ENCODE results near the gene SBF1. TPM values are rescaled to one million over a fixed set of nuclear protein-coding genes. Genes with fewer than 3 reads are reported as not detected.

The SBF1 gene
- polyA plus RNA-seq (2013), result 44.3 and 46.1 TPM in 2 replicates

- H2BK5ac ChIP-seq (ENCODE audit: low read depth, low read length, poor library complexity), result peak within 1 kb of the TSS; percentile 36
- H2AK5ac ChIP-seq (ENCODE audit: low read length), result peak within 1 kb of the TSS; percentile 83
- H3K79me1 ChIP-seq (ENCODE audit: low read length), result peaks cover 6% of the 10 kb centered on the region
- peak within 1 kb of the TSS; percentile 89 for H3K4me3 ChIP-seq (ENCODE audit: low read depth, low read length)
- H3K79me2 ChIP-seq (ENCODE audit: control insufficient read depth, insufficient read depth, low read length, poor library complexity), result peaks cover 24% of the 10 kb centered on the region
- peak within 1 kb of the TSS; percentile 53 for H2BK120ac ChIP-seq (ENCODE audit: insufficient read depth, low read length, poor library complexity)
- H2BK12ac ChIP-seq (ENCODE audit: low read length), result peak within 1 kb of the TSS; percentile 42
- peaks cover 1% of the 10 kb centered on the region for H3K27me3 ChIP-seq (ENCODE audit: insufficient read depth, low read length)
- H3K9me3 ChIP-seq (ENCODE audit: insufficient read depth, low read depth, low read length), result peaks cover 3% of the 10 kb centered on the region
- peaks cover 28 to 34% of the 10 kb centered on the region in 2 experiments for H3K4me1 ChIP-seq (ENCODE audit: control insufficient read depth in 1 of 2, insufficient read depth in 2 of 2, low read length in 2 of 2)
- H3K27ac ChIP-seq (ENCODE audit: low read depth, low read length), result no peak within 1 kb of the TSS
- peak within 1 kb of the TSS; percentile 82 for H3K4me2 ChIP-seq (ENCODE audit: low read length)
- peak within 1 kb of the TSS; percentile 74 for H2AFZ ChIP-seq (ENCODE audit: insufficient read depth, low read length, poor library complexity)
- H3K18ac ChIP-seq (ENCODE audit: low read length), result peak within 1 kb of the TSS; percentile 80
- H3K36me3 ChIP-seq (ENCODE audit: control insufficient read depth in 1 of 2, insufficient read depth in 2 of 2, low read length in 2 of 2), result peaks cover 3 to 4% of the 10 kb centered on the region in 2 experiments
- WGBS (ENCODE audit: extremely low coverage, insufficient coverage, insufficient read length), result no CpG with 5 or more reads among the region's 97 CpGs
- peak within 1 kb of the TSS; percentile 93 for H3K14ac ChIP-seq (ENCODE audit: low read length)
- peak within 1 kb of the TSS; percentile 66 for H3K4ac ChIP-seq (ENCODE audit: low read depth, low read length)
- DNase-seq, result peak; percentile 95 to 98
- peak within 1 kb of the TSS; percentile 94 for H3K9ac ChIP-seq (ENCODE audit: low read length)
- no peak within 1 kb of the TSS for H3K23ac ChIP-seq (ENCODE audit: low read length)
- H4K91ac ChIP-seq (ENCODE audit: low read depth, low read length), result peak within 1 kb of the TSS; percentile 75
- H4K12ac ChIP-seq (ENCODE audit: low read depth, low read length), result peak within 1 kb of the TSS; percentile 83
- peak within 1 kb of the TSS; percentile 81 for H4K8ac ChIP-seq (ENCODE audit: low read depth, low read length)
These were observed at the start of gene SBF1 for GRCh38 chr22:50474710-50475651. TSS of gene SBF1 (minus strand) at chr22:50475035. CDS start at chr22:50474840, 195 bp downstream.

DNA sequence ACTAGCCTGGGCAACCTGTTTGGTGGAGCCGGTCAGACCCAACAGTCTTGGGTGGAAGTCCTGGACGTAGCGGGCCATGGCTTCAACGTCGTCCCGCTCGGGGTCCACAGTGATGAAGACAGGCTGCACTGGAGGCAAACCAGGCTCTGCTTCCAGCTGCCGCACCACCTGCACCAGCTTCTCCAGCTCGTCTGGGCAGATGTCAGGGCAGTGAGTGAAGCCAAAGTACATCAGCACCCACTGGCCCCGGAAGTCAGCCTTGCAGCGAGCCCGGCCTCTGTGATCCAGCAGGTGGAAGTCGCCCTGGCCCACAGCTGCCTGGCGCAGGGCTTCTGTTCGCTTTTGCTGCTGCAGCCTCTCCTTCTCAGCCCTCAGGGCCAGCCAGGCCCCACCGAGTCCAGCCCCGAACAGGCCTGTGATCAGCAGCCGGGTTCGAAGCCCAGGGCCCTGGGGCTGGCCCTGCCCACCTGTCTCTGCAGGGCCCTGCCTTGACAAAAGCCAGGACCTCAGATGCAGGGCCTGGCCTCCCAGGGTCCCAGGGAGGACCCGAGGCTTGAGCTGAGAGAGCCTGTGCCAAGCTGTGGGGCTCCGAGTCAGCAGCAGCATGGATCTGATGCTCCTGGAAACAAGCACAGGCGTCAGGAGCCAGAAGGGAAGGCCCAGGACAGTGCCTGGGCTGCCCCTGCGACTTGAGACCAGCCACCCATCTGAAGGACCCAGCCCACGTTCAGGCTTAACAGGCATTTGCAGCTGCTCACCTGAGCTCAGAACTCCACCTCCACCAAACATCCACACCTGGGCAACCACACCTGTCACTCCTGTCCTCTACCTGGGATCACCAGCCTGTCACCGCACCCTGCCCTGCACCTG, 49.2 kb upstream of the SBF1 start:
- Histone ChIP-seq H3K27me3 (ENCODE audit: insufficient read depth, low read length) (no peaks in the 10 kb centered on the region), H3K79me2 (ENCODE audit: control insufficient read depth, insufficient read depth, low read length, poor library complexity) (peaks cover 16% of the 10 kb centered on the region), H4K8ac (ENCODE audit: low read depth, low read length) (peak overlapping the region; percentile 86), H3K9me3 (ENCODE audit: insufficient read depth, low read depth, low read length) (no peaks in the 10 kb centered on the region), H3K79me1 (ENCODE audit: low read length) (peaks cover 18% of the 10 kb centered on the region), H3K18ac (ENCODE audit: low read length) (peak overlapping the region; percentile 1), H4K12ac (ENCODE audit: low read depth, low read length) (peak overlapping the region; percentile 16), H3K4me3 (ENCODE audit: low read depth, low read length) (peak overlapping the region; percentile 73), H3K9ac (ENCODE audit: low read length) (no peak overlapping the region), H3K4me1 (ENCODE audit: control insufficient read depth in 1 of 2, insufficient read depth in 2 of 2, low read length in 2 of 2) (peaks cover 21 to 25% of the 10 kb centered on the region in 2 experiments), H3K23ac (ENCODE audit: low read length) (no peak overlapping the region), H2BK120ac (ENCODE audit: insufficient read depth, low read length, poor library complexity) (no peak overlapping the region), H3K27ac (ENCODE audit: low read depth, low read length) (peak overlapping the region; percentile 6), H2AFZ (ENCODE audit: insufficient read depth, low read length, poor library complexity) (no peak overlapping the region), H3K36me3 (ENCODE audit: control insufficient read depth in 1 of 2, insufficient read depth in 2 of 2, low read length in 2 of 2) (peaks cover 41 to 45% of the 10 kb centered on the region in 2 experiments), H4K91ac (ENCODE audit: low read depth, low read length) (no peak overlapping the region), H3K4me2 (ENCODE audit: low read length) (peak overlapping the region; percentile 62), H2BK12ac (ENCODE audit: low read length) (no peak overlapping the region), H2BK5ac (ENCODE audit: low read depth, low read length, poor library complexity) (no peak overlapping the region), H2AK5ac (ENCODE audit: low read length) (no peak overlapping the region), H3K4ac (ENCODE audit: low read depth, low read length) (peak overlapping the region; percentile 35), H3K14ac (ENCODE audit: low read length) (peak overlapping the region; percentile 3)
- no peak for DNase-seq
- WGBS (ENCODE audit: extremely low coverage, insufficient coverage, insufficient read length), result no CpG with 5 or more reads among the region's 25 CpGs

DNA sequence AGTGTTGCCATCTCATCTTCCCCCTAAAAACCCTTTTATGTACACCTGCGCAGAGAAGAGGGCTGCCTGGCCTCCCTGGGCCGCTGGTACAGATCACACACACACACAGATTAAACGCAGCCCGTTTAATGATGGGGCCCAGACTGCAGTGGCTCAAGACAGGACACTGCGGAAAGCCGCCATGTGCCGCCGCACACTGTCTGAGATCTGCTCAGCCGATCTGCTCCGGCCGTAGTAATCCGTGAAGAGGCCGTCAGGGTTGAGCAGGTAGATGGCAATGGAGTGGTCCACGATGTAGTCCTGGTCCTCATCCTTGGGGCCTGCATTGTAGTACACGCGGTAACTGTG, 48.6 kb upstream of the SBF1 start:
- H3K27me3 ChIP-seq (ENCODE audit: insufficient read depth, low read length), result no peaks in the 10 kb centered on the region
- no CpG with 5 or more reads among the region's 16 CpGs for WGBS (ENCODE audit: extremely low coverage, insufficient coverage, insufficient read length)

DNA sequence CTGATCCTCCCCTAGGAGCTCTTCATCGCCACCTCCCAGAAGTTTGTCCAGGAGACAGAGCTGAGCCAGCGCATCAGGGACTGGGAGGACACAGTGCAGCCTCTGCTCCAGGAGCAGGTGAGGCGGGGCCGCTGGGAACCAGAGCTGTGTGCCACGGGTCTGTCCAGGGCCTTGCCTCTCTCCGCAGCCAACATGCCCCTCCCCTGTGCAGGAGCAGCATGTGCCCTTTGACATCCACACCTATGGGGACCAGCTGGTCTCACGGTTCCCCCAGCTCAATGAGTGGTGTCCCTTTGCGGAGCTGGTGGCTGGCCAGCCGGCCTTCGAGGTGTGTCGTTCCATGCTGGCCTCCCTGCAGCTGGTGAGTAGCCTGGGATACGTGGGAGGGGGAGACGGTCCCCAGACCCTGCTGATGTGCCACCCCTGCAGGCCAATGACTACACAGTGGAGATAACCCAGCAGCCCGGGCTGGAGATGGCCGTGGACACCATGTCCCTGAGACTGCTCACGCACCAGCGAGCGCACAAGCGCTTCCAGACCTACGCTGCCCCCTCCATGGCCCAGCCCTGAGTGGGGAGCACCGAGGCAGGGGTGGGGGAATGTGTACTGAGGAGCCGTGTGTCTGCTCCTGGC, 48.1 kb upstream of the SBF1 start:
- Histone ChIP-seq H4K8ac (ENCODE audit: low read depth, low read length) (no peak overlapping the region), H3K4ac (ENCODE audit: low read depth, low read length) (no peak overlapping the region)
- WGBS (ENCODE audit: extremely low coverage, insufficient coverage, insufficient read length), result no CpG with 5 or more reads among the region's 22 CpGs

More for the DNA sequence above, 48.6 kb upstream of the SBF1 start:
- Histone ChIP-seq H2BK5ac (ENCODE audit: low read depth, low read length, poor library complexity) (no peak overlapping the region), H2BK120ac (ENCODE audit: insufficient read depth, low read length, poor library complexity) (no peak overlapping the region), H3K18ac (ENCODE audit: low read length) (no peak overlapping the region), H2BK12ac (ENCODE audit: low read length) (no peak overlapping the region), H3K27ac (ENCODE audit: low read depth, low read length) (no peak overlapping the region), H3K4me3 (ENCODE audit: low read depth, low read length) (no peak overlapping the region), H3K4me2 (ENCODE audit: low read length) (no peak overlapping the region), H2AK5ac (ENCODE audit: low read length) (no peak overlapping the region), H4K12ac (ENCODE audit: low read depth, low read length) (no peak overlapping the region), H3K79me2 (ENCODE audit: control insufficient read depth, insufficient read depth, low read length, poor library complexity) (peaks cover 16% of the 10 kb centered on the region), H4K91ac (ENCODE audit: low read depth, low read length) (no peak overlapping the region), H3K23ac (ENCODE audit: low read length) (no peak overlapping the region), H3K79me1 (ENCODE audit: low read length) (peaks cover 18% of the 10 kb centered on the region), H2AFZ (ENCODE audit: insufficient read depth, low read length, poor library complexity) (no peak overlapping the region), H3K14ac (ENCODE audit: low read length) (no peak overlapping the region), H3K9ac (ENCODE audit: low read length) (no peak overlapping the region), H3K36me3 (ENCODE audit: control insufficient read depth in 1 of 2, insufficient read depth in 2 of 2, low read length in 2 of 2) (peaks cover 47 to 51% of the 10 kb centered on the region in 2 experiments), H3K4ac (ENCODE audit: low read depth, low read length) (no peak overlapping the region), H4K8ac (ENCODE audit: low read depth, low read length) (no peak overlapping the region), H3K9me3 (ENCODE audit: insufficient read depth, low read depth, low read length) (no peaks in the 10 kb centered on the region), H3K4me1 (ENCODE audit: control insufficient read depth in 1 of 2, insufficient read depth in 2 of 2, low read length in 2 of 2) (peaks cover 21 to 23% of the 10 kb centered on the region in 2 experiments)
- no peak for DNase-seq

More for the DNA sequence above, 48.1 kb upstream of the SBF1 start:
- Histone ChIP-seq H4K91ac (ENCODE audit: low read depth, low read length) (no peak overlapping the region), H3K27ac (ENCODE audit: low read depth, low read length) (no peak overlapping the region), H3K79me2 (ENCODE audit: control insufficient read depth, insufficient read depth, low read length, poor library complexity) (peaks cover 16% of the 10 kb centered on the region), H3K4me2 (ENCODE audit: low read length) (no peak overlapping the region), H4K12ac (ENCODE audit: low read depth, low read length) (no peak overlapping the region), H3K18ac (ENCODE audit: low read length) (no peak overlapping the region), H3K23ac (ENCODE audit: low read length) (no peak overlapping the region), H3K36me3 (ENCODE audit: control insufficient read depth in 1 of 2, insufficient read depth in 2 of 2, low read length in 2 of 2) (peaks cover 52 to 56% of the 10 kb centered on the region in 2 experiments), H2BK120ac (ENCODE audit: insufficient read depth, low read length, poor library complexity) (no peak overlapping the region), H3K4me3 (ENCODE audit: low read depth, low read length) (no peak overlapping the region), H2AK5ac (ENCODE audit: low read length) (no peak overlapping the region), H2BK12ac (ENCODE audit: low read length) (no peak overlapping the region), H2AFZ (ENCODE audit: insufficient read depth, low read length, poor library complexity) (no peak overlapping the region), H2BK5ac (ENCODE audit: low read depth, low read length, poor library complexity) (no peak overlapping the region), H3K4me1 (ENCODE audit: control insufficient read depth in 1 of 2, insufficient read depth in 2 of 2, low read length in 2 of 2) (peaks cover 21 to 23% of the 10 kb centered on the region in 2 experiments), H3K9ac (ENCODE audit: low read length) (no peak overlapping the region), H3K9me3 (ENCODE audit: insufficient read depth, low read depth, low read length) (no peaks in the 10 kb centered on the region), H3K27me3 (ENCODE audit: insufficient read depth, low read length) (no peaks in the 10 kb centered on the region), H3K14ac (ENCODE audit: low read length) (no peak overlapping the region), H3K79me1 (ENCODE audit: low read length) (peaks cover 18% of the 10 kb centered on the region)
- DNase-seq, result no peak

Measured in trophoblast cell (in vitro differentiated cells and primary cell).